SK-N-MC (cell line): ENCODE data around the gene SLC16A12.

Experiments used
- EZH2 ChIP-seq: fragments of 200-600 bp; sonication (generic); IDR thresholded peaks from one replicate; pipeline ENCODE4 v1.6.1; 2017; ENCODE audit warnings: antibody characterized with exemption
- FOXP2 ChIP-seq: optimal IDR thresholded peaks from 2 replicates; pipeline ENCODE3; 2011; ENCODE audit warnings: mild to moderate bottlenecking, moderate library complexity; ENCODE audit not compliant: insufficient read depth; ENCODE audit errors: extremely low read length, control extremely low read depth
- POLR2AphosphoS5 ChIP-seq: IDR thresholded peaks from 2 replicates; pipeline ENCODE4 v1.6.1; 2012; ENCODE audit warnings: mild to moderate bottlenecking, low read depth, low read length, borderline replicate concordance

DNA sequence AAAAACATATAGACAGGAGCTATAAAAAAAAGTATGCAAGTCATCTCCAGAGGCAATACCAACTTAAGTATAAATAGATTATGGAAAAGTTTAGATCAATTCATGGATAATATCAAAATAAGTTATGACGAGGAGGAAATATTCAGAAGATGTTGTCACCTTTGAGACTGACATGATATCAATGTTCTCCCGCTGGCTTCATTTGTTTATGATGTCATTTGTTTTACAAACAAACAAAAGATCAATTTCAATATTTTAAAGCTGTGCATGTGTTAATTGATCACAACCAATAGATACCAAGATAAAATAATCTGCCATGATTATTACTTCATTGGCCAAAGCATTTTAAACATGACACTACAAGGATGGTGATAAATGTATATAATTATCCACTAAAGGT lies 43.5 kb downstream of the SLC16A12 start:
- TF ChIP-seq EZH2 = no peak
- TF ChIP-seq POLR2AphosphoS5 = no peak
- TF ChIP-seq FOXP2 = no peak
